NCI-H345 treated with DMSO at 0.1 percent for 48 hours (cell line): ENCODE results near the gene TMEM151B.
"Not testable (repeated sequence)": the region's sequence is repeated elsewhere in the genome, so short reads cannot be mapped to it uniquely, and the experiment has no call there.

Experiments used
- DNase-seq: peaks from one replicate; lab custom pipeline; 2025; ENCODE audit not compliant: unreplicated experiment; lab: John Stamatoyannopoulos, UW

Gene TMEM151B

DNA sequence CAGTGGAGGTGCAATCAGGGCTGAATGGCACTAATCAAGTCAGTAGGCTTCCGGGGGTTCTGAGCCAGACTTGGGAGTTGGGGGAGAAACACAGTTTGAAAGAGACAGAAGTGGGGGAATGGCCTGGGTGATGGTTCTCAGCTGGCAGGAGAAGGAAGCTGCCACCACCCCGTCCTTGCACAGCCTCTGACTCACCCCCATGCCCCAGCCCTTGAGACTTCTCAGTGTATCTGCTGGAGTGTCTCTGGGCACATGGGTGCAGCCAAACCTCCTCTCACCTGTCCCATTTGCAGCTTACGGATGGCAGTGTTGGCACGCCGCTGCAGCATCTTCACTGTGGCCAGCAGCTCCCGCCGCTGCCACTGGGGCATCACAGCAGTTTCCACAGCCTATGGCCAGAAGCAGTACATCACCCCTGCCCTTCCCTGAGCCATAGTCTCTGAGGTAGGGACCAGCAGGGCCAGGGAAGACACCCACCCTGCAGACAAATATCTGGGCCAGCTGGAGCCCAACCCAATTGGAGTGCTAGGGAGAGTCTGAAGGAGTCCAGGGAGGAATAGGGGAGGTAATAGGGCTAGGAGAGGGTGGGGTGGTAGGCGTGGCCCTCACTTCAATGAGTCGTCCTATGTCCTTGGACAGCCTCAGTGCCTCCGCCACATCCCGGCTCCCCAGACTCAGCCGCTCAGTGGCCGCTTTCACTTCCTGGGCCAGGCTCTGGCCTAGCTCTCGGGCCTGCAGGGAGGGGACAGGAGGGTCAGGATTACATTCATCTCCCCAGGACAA lies 31.7 kb downstream of the TMEM151B start:
- no peak for DNase-seq

DNA sequence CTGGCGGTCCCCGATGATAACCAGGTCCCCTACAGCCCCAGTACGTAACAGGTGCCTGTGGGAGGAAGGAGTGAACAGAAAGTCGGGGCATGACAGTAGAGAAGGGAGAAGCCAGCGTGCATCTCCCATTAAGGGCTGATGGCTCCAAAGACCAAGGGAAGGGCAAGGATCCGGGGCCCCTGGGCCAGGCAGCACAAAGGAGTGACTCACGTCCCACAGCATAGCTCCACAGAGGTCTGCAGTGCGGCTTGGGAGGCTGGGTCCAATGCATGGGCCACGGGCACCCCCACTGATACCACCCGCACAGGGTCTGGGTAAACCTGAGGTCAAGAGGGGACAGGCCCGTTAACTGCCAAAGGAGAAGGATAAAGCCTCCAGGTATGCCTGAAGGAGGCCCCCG lies 32.6 kb downstream of the TMEM151B start:
- no peak for DNase-seq

DNA sequence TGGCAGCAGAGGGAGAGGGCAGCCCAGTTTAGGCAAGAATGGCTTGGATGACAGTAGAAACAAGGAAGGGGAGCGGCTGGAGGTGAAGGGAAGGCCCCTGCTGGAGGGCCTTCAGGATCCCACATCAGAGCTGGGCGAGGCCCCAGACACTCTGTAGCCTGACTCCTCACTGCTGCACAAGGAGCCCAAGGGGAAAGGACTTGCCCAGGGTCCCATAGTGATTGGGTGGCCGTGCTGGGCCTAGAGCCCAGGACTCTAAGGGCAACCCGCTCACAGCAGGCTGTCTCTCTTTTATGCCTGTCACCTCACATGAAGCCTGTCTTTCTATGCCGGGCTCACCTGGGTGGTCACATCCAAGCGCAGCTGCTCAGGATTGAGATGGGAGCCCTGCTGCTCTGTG lies 33.6 kb downstream of the TMEM151B start:
- no peak for DNase-seq

DNA sequence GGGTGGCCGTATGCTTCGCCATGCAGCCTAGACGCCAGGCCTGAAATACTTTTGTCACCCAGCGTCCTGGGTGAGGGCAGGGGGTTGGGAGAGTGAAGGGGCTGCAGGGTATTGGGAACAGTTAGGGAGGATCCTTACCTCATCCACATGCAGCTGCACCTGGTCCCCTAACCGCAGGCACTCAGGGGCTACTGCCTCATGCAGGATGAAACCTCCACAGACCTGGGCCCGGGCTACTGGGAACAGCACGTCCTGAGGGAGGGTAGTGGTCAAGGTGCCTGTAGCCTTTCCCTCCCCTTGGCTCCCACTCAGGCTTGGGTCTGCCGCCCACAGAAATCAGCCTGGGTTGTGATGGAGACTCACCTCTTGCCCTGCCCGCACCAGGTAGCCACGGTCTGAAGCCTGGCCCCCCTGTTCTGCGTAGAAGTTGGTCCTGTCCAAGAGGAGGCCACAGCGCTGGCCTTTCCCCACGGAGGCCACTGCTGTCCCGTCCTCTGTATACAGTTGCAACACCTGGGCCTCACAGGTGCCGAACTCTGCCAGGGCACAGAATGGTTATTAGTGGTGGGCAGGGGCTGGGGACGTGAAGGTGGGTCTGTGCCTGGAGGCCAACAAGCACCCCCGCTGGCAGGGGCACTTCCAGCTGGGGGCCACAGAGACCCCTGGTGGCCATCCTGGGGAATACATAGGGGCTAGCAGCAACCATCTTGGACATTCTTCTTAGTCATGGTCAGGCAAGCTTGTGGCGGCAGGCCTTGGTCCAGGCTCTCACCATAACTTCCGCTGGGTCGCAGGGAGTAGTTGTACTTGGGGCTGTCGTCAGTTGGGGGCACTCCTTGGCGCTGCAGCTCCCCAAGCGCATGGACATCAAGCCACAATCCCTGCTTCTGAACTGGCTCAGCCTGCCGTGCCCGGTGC lies 34.3 kb downstream of the TMEM151B start:
- DNase-seq, result no peak

DNA sequence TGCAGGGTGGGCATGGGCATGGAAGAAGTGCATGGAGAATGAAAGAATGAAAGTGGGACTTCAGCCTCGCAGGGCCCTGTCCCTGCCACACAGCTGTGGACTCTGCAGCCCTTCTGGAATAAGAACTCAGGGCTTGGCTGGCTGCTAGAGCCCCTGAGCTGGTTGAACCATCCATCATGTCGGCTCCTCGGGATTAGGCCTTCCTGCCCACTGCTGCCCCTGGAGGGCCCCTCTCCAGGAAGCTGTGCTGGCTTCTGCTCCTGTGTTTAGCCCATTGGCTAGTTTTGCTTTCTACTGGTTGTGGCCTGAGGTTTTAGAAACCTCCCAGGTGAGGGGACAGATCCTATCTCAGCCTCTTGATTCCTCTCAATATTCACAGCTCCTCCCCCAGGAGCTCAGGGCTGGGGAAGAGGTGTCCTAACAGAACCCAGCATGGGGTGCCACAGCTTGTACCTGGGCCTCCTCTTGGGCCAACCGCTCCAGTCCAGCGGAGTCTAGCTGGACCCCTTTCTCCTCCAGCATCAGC lies 35.0 kb downstream of the TMEM151B start:
- DNase-seq, result no peak

DNA sequence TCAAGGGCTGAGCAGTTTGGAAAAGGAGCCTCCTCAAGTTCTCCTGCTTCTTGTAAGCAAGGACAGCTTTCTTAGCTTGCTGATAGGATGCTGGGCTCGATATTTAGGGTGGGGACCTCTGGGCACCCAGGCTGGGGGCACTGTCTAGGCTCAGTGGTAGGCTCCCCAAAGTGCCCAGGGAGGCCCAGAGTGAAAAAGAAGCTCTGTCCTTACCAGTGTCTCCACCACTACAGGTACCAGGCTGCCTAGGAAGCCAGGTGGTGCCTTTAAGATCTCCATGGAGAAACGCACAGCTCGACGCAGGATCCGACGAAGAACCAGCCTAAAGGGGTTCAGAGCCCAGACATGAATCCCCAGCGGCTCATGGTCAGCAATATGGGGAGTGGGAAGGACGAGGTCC lies 36.5 kb downstream of the TMEM151B start:
- no peak for DNase-seq

DNA sequence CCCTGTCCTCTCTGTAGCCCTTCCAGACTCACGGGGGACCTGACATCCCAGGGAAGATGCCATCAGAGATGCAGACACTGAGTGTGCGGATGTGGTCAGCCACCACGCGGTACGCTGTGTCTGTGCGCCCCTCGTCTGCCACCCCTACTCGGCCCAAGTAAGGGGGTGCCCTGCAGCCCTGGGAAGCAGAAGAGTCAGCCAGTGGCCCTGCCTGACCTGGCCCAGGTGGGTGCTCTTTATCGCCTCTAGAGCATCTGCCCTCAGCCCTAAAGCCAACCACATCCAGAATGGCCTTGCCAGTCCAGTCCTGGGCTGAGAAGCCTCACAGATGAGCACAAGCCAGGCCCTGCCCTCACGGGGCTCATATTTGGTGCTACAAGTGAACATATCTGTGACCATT lies 37.0 kb downstream of the TMEM151B start:
- no peak for DNase-seq

DNA sequence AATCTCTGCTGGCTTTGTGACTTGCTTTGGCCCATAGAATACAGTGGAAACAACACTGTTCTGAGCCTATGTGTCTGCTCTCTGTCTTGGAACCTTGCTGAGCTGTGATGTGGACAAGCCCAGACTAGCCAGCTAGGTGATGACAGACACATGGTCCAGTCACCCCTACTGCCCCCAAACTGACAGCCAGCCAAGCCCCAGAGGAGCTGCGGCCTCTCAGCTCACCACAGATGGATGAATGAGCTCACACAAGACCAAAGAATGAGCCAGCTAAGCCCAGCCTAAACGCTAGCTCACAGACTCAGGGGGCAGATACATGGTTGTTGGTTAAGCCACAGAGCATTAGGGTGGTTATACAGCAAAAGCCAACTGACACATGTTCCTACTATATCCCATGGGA lies 38.8 kb downstream of the TMEM151B start:
- DNase-seq, result no peak

DNA sequence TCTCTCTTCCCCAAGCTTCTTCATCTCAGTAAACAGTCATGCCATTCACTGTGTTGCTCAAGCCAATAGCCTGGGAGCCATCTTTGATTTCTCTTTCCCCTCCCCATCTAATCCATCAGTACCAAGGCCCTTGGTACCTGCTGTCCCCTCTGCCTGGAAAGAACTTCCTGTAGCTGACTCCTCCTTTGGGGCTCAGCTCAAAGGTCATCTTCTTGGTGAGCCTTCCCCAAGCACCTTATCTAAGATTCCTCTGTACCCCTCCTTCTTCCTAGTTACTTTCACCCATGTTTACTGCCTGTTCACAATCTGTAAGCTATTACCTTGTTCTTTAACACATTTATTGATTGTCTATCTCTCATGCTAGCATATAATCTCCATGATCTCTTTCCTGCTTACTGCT lies 39.4 kb downstream of the TMEM151B start:
- no peak for DNase-seq

DNA sequence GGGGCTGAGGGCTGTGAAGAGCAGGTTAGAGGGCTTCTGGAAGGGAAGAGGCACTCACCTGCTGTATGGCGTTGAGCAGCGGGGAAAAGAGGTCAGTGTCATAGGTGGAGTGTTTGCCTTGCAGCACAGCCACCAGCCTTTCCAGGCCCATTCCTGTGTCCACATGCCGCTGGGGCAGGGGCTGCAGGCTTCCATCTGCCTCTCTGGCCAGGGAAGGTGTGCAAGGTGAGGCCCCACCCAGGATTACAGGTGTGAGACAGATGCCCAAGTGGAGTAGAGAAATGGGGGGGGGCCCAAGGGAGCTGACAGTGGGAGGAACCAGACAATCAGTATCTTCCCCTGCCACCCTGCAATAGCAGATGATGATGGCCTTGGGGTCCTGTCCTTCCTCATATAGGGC lies 40.0 kb downstream of the TMEM151B start:
- no peak for DNase-seq

DNA sequence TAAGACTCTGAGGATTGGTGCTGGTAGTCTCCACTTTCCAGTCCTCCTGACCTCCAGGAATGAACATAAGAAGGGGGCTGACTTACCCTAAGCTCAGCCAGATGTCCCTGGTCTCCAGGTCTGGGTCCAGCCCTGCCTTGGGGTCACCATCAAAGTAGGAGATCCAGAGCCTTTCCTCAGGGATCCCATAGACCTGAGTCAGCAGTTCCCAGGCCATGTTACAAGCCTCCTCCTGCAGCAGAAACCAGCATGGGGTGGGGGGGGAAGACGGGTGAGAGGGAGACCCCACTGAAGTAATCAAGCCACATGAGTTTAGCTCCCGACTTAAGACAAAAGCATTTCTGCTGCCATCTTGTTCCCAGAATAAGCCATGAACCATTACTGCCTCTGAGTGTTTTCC lies 41.1 kb downstream of the TMEM151B start:
- no peak for DNase-seq

DNA sequence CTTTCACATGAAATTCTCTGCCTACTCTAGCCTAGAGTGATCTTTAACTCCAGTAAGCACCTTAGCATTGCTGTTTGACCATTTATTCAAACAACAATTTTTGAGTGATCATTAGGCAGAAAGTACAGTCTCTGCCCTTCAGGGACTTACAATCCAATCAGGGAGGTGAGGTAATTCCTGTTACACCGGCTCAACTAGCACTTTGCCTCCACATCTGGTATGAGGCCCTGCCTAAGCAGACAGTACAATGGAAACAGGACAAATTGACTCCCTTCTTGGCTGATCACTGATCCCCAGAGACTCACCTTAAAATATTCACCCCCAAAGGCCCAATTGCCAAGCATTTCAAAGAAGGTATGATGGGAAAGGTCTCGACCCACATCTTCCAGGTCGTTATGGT lies 41.5 kb downstream of the TMEM151B start:
- no peak for DNase-seq

DNA sequence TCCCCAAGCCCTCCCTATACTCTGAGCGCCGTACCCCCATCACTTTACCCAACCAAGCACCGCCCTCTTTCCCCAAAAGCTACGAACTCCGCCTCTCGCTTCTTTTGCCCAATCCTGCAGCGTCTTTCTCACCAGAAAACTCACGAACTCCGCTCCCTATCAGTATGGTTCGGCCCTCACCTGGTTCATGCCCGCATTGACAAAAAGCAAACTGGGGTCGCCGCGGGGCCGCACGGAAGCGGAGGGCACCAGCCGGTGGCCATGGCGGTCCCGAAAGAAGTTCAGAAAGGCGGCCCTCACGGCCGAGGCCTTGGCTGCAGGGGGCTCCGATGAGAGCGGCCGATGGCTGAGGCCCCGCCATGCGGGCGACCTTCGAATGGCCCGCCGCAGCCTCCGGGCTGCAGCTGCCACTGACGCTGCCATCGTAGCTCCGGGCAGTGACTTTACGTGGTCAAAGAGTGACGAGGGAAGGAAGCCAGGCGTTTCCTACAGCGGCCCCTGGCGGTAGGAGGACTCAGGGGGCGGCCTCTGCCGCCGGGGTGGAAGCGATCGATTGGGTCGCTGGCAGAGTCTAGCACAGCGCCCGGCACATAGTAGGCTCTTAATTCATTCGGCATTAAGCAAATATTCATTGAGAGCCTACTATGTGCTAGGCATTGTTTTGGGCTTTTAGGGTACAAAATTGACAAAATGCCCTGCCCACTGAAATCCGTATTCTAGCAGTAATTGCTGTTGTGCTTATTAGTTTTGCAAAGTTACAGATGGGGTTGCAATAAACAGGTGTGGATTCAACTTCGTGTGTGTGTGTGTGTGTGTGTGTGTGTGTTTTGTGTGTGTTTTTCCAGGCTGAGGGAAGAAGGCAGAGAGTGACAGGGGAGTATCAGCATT lies 42.9 kb downstream of the TMEM151B start, which contains the start of gene AARS2:
Gene AARS2, minus strand, starts transcription at position 447 of the 888 bp plus-strand sequence. Its CDS starts 24 bp downstream, at position 423.
- DNase-seq, result peak; percentile 80

DNA sequence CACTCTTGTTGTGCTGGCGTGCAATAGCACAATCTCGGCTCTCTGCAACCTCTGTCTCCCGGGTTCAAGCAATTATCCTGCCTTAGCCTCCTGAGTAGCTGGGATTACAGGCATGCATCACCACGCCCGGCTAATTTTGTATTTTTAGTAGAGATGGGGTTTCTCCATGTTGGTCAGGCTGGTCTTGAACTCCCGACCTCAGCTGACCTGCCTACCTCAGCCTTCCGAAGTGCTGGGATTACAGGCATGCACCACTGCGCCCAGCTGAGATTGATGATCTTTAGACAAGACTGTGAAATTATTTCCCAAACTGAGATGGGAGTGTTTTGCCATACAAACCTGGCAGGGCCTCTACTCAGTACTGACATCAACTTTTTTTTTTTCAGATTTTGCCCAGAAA lies 44.4 kb downstream of the TMEM151B start:
- DNase-seq, result not testable (repeated sequence)

DNA sequence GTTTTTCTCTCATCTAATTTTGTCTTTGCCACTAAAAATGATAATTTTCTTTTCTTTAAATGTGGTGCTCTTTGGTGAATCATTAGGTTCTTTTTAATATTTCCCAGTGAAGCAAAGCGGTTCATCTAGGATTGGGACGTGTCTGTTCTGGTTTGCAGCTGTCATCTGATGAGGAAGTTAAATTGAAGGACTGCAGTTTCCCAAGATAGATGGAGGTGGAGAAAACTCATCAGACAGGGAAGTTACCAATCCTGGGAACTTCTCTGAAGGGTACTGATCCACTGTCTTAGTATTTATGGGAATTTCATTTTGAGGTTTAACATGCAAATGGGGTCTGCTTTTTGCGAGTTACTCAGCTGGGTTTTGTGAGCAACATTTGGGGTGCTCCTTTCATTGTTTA lies 45.3 kb downstream of the TMEM151B start:
- DNase-seq, result no peak

DNA sequence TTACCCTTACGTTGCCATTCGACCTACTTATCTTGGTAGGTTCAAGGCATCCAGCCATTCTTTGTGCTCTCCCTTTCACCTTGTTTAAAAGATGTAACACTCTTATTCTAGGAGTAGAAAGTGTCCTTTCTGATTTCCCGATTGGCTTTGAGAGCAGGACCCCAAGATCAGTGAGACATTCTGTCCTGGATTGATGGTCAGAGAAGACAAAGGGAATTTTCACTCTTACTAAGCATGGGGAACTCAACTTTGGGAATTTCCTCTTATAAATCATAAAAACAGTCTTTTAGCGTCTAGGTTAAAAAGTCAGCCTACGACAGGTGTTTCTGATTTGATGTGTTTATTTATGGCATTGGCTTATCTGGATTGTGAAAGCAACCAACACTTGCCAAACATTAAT lies 45.7 kb downstream of the TMEM151B start:
- DNase-seq, result no peak

DNA sequence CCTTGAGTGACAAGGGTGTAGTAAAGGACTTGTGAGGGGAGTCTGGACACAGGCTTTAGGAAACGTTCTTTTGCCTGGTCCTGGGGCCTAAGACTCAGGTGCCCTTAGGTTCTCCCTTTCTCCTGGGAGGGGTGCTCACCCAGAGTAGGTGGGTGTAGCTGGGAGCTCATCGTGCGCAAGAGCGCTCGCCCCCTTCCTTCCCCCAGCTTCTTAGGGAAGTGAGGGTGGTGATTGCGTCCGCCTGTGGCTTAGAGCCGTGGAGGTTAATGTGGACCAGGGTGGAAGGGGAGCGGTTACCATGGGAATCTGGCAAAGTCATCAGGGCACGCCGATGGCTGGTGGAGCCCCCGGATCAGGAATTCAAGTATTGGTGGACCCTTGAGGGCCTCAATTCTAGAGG lies 46.2 kb downstream of the TMEM151B start:
- no peak for DNase-seq

DNA sequence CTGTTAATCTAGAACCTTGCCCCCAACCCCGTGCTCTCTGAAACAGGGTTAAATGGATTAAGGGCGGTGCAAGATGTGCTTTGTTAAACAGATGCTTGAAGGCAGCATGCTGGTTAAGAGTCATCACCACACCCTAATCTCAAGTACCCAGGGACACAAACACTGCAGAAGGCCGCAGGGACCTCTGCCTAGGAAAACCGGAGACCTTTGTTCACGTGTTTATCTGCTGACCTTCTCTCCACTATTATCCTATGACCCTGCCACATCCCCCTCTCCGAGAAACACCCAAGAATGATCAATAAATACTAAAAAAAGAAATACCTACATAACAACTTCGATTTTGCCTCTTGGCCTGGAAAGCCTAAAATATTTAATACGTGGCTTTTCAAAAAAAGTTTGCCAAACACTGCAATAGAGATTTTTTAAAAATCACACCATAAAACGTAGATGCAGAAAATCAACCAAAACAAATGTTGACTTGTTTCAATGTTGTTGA lies 46.9 kb downstream of the TMEM151B start:
- not testable (repeated sequence) for DNase-seq

DNA sequence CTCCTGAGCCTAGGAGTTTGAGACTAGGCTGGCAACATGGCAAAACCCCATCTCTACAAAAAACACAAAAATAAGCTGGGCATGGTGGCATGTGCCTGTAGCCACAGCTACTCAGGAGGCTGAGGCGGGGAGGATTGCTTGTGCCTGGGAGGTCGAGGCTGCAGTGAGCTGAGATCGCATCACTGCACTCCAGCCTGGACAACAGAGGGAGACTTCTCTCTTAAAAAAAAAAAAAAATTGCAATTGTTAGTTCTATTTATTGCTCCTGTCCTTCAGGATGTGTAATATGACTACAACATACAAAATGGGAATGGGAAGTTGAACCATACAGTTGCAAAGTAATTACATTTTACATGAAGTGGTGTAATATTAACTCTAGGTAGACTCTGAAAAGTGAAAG lies 51.0 kb downstream of the TMEM151B start:
- no peak for DNase-seq

DNA sequence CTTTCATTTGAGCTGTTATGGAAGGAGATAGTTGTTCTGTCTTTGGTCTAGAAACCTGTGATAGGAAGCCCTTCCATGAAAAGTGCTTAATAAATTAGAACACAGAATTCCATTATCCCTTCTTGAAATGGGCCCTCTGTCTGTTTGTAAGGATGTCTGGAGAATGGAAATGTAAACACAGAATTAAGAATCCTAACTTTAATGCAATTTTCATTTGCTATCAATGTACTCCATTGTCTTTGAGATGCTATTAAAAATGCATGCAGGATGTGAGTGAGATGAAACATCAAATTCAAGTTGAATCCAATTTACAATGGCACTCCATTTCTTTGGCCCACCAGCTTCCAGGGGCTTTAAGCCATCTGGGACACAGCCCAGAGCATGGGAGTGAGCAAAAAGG lies 56.8 kb downstream of the TMEM151B start:
- DNase-seq, result no peak

DNA sequence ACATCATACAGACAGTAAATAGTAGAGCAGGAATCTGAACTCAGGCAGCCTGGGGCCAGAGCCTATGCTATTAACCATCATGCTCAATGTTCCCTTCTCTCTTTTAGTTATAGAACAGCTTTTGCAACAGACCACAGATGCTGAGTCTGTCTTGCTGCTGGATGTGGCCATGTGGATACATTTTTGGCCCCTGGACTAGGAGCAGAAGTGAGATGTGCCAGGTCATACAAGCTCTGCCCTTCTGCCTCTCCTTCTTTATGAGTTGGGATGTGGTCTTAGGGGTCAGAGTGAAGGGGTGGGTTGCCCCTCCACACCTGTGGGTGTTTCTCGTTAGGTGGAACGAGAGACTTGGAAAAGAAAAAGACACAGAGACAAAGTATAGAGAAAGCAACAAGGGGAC lies 57.5 kb downstream of the TMEM151B start:
- DNase-seq, result no peak
